ENCODE measurements around the gene DMWD. TPM values are rescaled to one million over a fixed set of nuclear protein-coding genes. Genes with fewer than 3 reads are reported as not detected.

DMWD gene
- total RNA-seq, 1 donor from 2014 or later = 95.3 TPM

- peaks cover 17% of the 10 kb centered on the region for H3K27me3 Mint-ChIP-seq (ENCODE audit: unreplicated experiment)
- H3K36me3 Mint-ChIP-seq (ENCODE audit: low read depth, unreplicated experiment) = peaks cover 28% of the 10 kb centered on the region
- H3K9me3 Mint-ChIP-seq (ENCODE audit: unreplicated experiment) = no peaks in the 10 kb centered on the region
- no peak overlapping the region for H3K27ac Mint-ChIP-seq (ENCODE audit: unreplicated experiment)
- H3K4me3 Mint-ChIP-seq (ENCODE audit: unreplicated experiment) = no peak overlapping the region
- TF ChIP-seq CTCF (IDR thresholded peaks at IDR 0.05; ENCODE audit: unreplicated experiment) = no peak
- H3K4me1 Mint-ChIP-seq (ENCODE audit: unreplicated experiment) = peaks cover 18% of the 10 kb centered on the region
- no peak for DNase-seq (ENCODE audit: low spot score)
Observed at GRCh38 chr19:45782820-45783785, 9.5 kb downstream of the DMWD start.

GRCh38 chr19:45782162-45782691 is 10.4 kb downstream of the DMWD start, which contains the start of gene DMPK:
DMPK (minus strand) TSS chr19:45782490; CDS start chr19:45782352, 138 bp downstream.
- DNase-seq (ENCODE audit: low spot score) = no peak
- peaks cover 18% of the 10 kb centered on the region for H3K27me3 Mint-ChIP-seq (ENCODE audit: unreplicated experiment)
- H3K4me3 Mint-ChIP-seq (ENCODE audit: unreplicated experiment) = no peak within 1 kb of the TSS
- no peaks in the 10 kb centered on the region for H3K9me3 Mint-ChIP-seq (ENCODE audit: unreplicated experiment)
- no peak within 1 kb of the TSS for H3K27ac Mint-ChIP-seq (ENCODE audit: unreplicated experiment)
- no peak for TF ChIP-seq CTCF (IDR thresholded peaks at IDR 0.05; ENCODE audit: unreplicated experiment)
- peaks cover 24% of the 10 kb centered on the region for H3K36me3 Mint-ChIP-seq (ENCODE audit: low read depth, unreplicated experiment)
- peaks cover 12% of the 10 kb centered on the region for H3K4me1 Mint-ChIP-seq (ENCODE audit: unreplicated experiment)

GRCh38 chr19:45781214-45782161 is 11.2 kb downstream of the DMWD start:
- Mint-ChIP-seq H3K27ac (ENCODE audit: unreplicated experiment) (no peak overlapping the region), H3K9me3 (ENCODE audit: unreplicated experiment) (no peaks in the 10 kb centered on the region), H3K36me3 (ENCODE audit: low read depth, unreplicated experiment) (peaks cover 20% of the 10 kb centered on the region), H3K4me1 (ENCODE audit: unreplicated experiment) (peaks cover 12% of the 10 kb centered on the region), H3K27me3 (ENCODE audit: unreplicated experiment) (peaks cover 19% of the 10 kb centered on the region), H3K4me3 (ENCODE audit: unreplicated experiment) (no peak overlapping the region)
- no peak for DNase-seq (ENCODE audit: low spot score)
- no peak for TF ChIP-seq CTCF (IDR thresholded peaks at IDR 0.05; ENCODE audit: unreplicated experiment)

- H3K4me3 Mint-ChIP-seq (ENCODE audit: unreplicated experiment) = no peak overlapping the region
- DNase-seq (ENCODE audit: low spot score) = no peak
- H3K4me1 Mint-ChIP-seq (ENCODE audit: unreplicated experiment) = peaks cover 12% of the 10 kb centered on the region
- no peaks in the 10 kb centered on the region for H3K9me3 Mint-ChIP-seq (ENCODE audit: unreplicated experiment)
- H3K36me3 Mint-ChIP-seq (ENCODE audit: low read depth, unreplicated experiment) = peaks cover 20% of the 10 kb centered on the region
- peaks cover 21% of the 10 kb centered on the region for H3K27me3 Mint-ChIP-seq (ENCODE audit: unreplicated experiment)
- H3K27ac Mint-ChIP-seq (ENCODE audit: unreplicated experiment) = no peak overlapping the region
- TF ChIP-seq CTCF (IDR thresholded peaks at IDR 0.05; ENCODE audit: unreplicated experiment) = no peak
Observed at GRCh38 chr19:45780448-45781213, 12.0 kb downstream of the DMWD start.

Measured in endothelial cell (in vitro differentiated cells).